Fibroblast of skin of left quadriceps (primary cell): ENCODE data around the gene DUOX2.
"Not testable (repeated sequence)": the region's sequence is repeated elsewhere in the genome, so short reads cannot be mapped to it uniquely, and the experiment has no call there.

Experiments
- DNase-seq, 2 experiments: peaks; one replicate each; pipeline ENCODE4 v3.0.0-alpha.2; 2013; ENCODE audit warnings: low read depth in 2 of 2

The DUOX2 gene

GRCh38 chr15:45073602-45074001 lies 40.4 kb downstream of the DUOX2 start:
- DNase-seq: not testable (repeated sequence)

GRCh38 chr15:45069942-45070360 lies 44.0 kb downstream of the DUOX2 start:
- not testable (repeated sequence) for DNase-seq

GRCh38 chr15:45064386-45064785 lies 49.6 kb downstream of the DUOX2 start:
- DNase-seq: no peak

GRCh38 chr15:45062301-45062700 lies 51.7 kb downstream of the DUOX2 start:
- DNase-seq: not testable (repeated sequence)

GRCh38 chr15:45058690-45059675 lies 55.0 kb downstream of the DUOX2 start:
- not testable (repeated sequence) for DNase-seq

- not testable (repeated sequence) for DNase-seq
Observed at GRCh38 chr15:45052676-45053075, 61.3 kb downstream of the DUOX2 start.

- no peak for DNase-seq
Observed at GRCh38 chr15:45050587-45050986, 63.4 kb downstream of the DUOX2 start.

- DNase-seq: no peak
Observed at GRCh38 chr15:45048794-45049631, 65.0 kb downstream of the DUOX2 start.

- not testable (repeated sequence) for DNase-seq
Observed at GRCh38 chr15:45048449-45048793, 65.6 kb downstream of the DUOX2 start.

- not testable (repeated sequence) for DNase-seq
Observed at GRCh38 chr15:45044270-45044669, 69.7 kb downstream of the DUOX2 start.

GRCh38 chr15:45042859-45043258 lies 71.1 kb downstream of the DUOX2 start:
- DNase-seq: not testable (repeated sequence)
